Spleen (tissue), 7 donors: ENCODE measurements around the gene EIF2B2.

ENCODE experiments used
- CTCF ChIP-seq, 11 experiments: fragments of 200-600 bp in 7 of 11; fragments of 450-650 bp in 4 of 11; sonication (generic) in 4 of 11; IDR thresholded peaks in 8 of 11; conservative IDR thresholded peaks in 3 of 11; 1 replicate in 7 of 11; 2 replicates in 4 of 11; pipeline versions ENCODE4 v1.4.0 to v1.8.0; 2016 to 2021; ENCODE audit warnings: antibody characterized with exemption in 11 of 11, inconsistent platforms in 4 of 11, mild to moderate bottlenecking in 1 of 11
- POLR2A ChIP-seq, 3 donors: fragments of 450-650 bp; IDR thresholded peaks; one replicate each; pipeline ENCODE4 v1.5.1; 2017; ENCODE audit warnings: antibody characterized with exemption in 3 of 3, mild to moderate bottlenecking in 1 of 3
- donor health status: DM: no; HTN: no; CAD: no; lungs with moderate emphysema.
- donor health status: DM: no; HTN: no; CAD: no.
- donor health status: DM: no; HTN: no; CAD: no.

GRCh38 chr14:74973905-74974363 is 28.8 kb upstream of the EIF2B2 start:
- TF ChIP-seq CTCF (IDR thresholded peaks at IDR 0.05 in 8 of 11, conservative IDR thresholded peaks at IDR 0.05 in 3 of 11), result no peak
- no peak for TF ChIP-seq POLR2A (IDR thresholded peaks at IDR 0.05)
